HG03060 (cell line): ENCODE measurements around the gene OXCT1.
"Not testable (repeated sequence)": the region's sequence is repeated elsewhere in the genome, so short reads cannot be mapped to it uniquely, and the experiment has no call there.

Experiments
- ATAC-seq: cut with Tn5 transposase; IDR thresholded peaks from one replicate; pipeline ENCODE4 v1.9.1; 2021; ENCODE audit warnings: low read depth, moderate number of reproducible peaks; ENCODE audit not compliant: unreplicated experiment

OXCT1 gene

DNA sequence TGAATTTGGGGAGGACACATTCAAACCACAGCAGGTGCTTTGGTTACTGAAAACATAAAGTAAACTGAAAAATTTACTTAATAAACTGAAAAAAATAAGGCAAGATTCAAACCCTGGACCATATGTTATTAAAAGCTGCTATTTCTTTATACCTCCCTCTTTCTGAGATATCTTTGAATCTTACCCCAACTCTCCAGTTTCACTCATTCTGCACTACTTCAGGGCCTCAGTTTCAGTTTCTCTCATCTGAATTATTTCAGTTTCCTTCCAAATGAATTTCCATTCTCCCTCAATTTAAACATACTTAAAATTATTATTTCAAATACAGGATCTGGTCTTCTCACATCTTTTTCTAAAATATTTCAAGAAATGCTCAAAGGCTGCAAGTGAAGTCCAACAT, 4.9 kb upstream of the OXCT1 start:
- ATAC-seq = no peak

DNA sequence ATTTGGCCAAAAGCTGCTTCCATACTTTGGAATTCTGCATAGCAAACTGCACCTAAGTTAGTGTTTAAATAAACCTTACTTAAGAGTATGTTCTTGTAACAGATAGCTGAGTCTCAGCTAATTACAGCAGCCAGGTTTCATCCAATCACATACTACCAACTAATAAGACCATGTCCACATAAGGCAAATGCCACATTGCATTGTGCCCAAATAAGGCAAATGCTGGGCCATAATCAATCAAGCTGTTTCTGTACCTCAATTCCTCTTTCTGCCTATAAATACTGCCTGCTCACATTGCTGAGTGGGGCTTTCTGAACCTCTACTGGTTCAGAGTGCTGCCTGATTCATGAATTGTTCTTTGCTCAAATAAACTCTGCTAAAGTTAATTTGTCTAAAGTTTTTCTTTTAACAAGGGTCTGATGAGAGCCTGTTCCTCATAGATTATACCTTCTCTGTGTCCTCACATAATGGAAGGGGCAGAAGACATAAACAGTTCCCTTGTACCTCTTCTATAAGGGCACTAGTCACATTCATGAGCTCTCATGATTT, 4.4 kb upstream of the OXCT1 start:
- ATAC-seq = no peak

DNA sequence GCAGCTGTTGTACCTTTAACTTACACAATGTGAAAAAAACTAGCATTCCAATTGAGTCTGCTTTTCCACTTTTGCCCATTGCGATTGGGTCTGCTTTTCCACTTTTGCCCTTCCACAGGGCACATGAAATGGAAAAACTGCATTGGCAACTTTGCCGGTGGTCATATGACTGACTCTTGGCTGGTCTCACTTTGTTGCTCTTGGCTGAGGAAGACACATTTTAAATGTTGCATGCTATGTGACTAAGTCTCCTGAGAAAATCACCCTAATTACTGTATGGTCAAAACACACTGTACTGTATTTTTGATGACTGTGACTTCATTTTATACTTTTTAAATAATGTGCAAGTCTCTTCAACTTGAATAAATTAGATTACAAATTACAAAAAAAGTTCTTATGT, 1.6 kb upstream of the OXCT1 start:
- ATAC-seq = no peak

DNA sequence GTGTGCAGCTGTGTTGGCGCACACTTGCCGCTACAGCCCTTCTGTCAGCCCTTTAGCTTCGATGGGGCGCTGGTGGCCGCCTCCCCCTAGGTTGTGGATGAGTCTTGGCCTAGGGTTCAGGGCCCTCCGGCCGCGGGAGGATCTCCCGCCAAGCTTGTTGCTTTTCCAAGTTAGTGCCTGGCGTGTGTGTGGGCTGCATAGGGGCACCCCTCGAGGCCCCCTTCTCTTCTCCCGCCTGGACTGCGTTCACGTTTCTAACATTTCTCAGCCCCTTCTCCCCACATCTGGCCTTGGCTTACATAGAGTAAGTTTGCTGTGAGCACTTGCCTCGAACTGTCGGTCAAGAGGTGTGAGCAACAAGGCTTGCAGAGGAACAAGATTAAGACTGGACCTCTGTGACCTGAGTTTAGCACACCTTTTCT, 413 bp upstream of the OXCT1 start:
- no peak for ATAC-seq

DNA sequence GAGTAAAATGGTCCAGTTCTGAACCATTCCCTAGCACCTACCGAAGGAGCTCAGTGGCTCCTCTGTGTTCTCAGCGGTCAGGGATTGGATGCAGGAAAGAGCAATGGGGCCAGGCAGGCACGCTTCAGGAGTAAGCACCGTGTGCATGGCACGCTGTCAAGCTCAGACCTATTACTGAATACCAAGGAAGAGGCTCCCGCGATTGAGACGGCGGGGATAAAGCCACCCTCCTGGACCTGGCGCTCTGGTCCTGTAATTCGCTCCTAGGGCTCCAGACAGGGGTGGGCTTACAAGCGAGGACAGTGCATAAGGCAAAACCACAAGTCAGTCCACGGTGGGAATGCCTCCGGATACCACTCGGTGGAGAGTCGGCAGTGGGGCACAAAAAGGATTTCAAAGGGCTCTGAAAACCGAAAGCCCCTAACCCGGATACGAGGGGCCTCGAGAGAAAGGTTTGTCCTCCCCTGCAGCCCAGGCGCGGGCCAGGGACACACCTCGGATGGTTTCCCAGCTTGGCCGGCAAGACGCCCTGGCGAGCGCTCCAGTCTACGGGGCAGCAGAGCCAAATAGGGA, 988 bp downstream of the OXCT1 start:
- ATAC-seq = no peak

DNA sequence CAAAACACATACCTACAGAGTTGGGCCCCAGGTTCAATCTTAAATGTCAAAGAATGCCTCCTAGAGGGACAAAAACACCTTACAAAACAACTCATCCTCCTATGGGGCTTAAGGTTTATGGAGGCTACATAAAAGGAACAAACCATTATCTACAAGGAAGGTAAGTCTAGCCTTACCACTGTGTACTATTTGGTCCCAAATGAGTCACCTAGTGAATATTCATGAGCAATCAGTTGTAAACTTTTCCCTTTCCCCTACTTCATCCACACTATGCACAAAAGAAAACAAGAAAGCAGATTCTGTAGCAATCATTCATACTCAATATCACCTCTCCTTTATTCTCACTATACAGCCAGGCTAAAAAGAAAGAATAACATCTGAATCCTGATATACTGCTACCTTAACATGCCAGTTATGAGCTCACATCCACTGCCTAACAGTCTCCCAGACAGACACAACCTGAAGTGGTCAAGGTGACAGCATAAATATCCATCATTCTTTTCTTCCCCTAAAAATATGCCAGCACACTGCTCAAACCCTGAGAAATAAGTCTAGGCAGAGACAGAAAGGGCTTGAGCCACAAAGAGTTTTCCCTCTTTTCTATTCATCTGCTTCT, 6.2 kb downstream of the OXCT1 start:
- peak; percentile 56 for ATAC-seq

DNA sequence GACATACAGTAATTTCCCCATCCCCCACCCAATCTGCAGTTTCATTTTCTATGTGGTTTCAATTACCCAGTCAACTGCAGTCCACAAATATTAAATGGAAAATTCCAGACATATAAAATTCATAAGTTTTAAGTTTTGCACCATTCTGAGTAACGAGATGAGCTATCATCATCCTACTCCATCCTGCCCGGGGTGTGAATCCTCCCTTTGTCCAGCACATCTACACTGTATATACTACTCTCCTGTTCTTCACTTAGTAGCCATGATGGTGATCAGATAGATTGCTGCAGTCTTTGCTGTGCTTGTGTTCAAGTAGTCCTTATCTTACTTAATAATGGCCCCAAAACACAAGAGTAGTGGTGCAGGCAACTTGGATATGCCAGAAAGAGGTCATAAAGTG, 11.3 kb downstream of the OXCT1 start:
- no peak for ATAC-seq

DNA sequence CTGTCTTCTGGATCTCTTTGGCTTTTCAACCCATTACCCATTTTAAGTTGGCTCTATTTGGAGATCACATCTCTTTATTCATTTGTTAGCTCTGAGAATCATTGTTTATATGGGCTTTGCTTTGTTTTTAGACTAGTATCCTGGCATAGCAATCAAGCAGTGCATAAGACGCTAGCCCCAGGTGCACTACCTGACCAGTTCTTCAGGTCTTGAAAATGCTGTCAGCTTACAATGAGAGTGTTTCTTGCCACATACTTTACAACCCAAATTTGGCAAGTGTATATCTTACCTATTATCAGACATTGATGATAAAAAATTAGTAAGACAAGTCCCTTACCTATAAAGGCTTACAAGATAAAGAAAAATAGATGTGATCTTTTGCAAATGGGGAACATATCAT, 12.2 kb downstream of the OXCT1 start:
- no peak for ATAC-seq

DNA sequence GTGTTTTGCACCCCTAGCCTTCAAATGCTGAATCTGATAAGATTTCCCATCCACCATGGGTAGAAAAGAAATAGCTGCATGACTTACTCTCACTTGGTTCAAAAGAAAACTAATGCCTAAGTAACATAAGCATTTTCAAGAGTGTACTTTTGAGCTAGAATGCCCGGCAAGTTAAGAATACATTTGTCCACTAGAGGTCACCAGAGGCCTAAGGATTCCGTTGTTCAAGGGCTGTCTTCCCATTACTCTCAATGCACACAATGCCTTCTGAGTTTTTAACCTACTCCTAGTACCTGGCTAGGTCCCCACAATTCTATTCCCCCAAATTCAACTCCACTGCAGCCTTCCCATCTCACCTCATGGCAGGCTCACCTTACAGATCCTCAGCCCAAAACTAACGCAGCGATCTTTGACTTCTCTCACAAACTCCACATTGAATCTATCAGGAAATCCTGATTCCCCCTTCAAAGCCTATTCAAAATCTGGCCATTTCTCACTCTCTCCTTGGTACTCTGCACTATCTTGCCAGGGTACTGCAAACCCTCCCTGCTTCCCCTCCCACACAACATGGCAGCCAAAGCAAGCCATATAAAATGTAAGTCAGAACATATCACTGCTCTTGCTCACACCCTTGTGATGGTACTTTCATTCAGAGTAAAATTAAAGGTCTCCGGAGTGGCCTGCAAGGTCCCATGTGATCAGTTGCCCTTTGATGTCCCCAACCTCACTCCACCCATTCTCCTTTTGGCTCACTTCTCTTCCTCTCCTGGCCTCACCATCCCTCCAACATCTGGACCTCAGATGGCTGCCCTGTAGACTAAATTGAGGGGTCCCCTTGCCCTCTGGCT, 13.4 kb downstream of the OXCT1 start:
- no peak for ATAC-seq

DNA sequence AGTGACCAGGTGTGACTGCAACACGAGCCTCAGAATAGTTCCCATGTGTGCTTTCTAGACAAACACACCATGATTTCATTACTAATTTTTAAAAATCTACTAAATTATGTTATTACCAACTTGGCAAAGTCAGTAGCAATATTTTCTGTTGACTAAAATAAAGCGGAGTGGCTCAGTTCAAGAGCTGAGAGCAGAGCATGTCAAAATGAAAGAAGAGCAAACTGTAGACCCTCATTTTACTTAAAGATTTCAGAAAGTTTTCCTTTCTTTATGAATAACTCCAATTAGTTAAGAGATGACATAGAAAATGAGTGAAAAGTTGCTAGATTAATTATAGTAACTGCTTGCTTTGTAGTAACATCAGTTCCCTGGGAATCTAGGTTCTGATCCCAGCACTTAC, 17.9 kb downstream of the OXCT1 start:
- no peak for ATAC-seq

DNA sequence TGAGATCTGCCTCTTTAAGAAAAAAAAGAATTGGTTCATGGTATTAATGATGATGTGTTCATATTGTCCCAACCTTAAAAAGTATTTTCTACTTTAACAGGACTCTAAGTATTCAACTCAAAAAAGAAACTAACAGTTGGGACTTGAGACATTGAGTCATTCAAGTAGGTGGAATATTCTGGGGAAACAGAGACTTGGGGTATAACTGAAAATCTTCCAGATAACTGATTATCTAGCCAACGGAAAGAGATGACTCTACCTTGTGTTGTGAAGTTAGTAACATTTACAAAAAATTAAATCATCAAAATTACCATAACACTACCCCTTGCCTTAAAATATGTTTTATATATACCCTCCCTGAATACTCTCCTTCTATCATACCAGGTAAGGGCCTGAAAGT, 19.1 kb downstream of the OXCT1 start:
- no peak for ATAC-seq

DNA sequence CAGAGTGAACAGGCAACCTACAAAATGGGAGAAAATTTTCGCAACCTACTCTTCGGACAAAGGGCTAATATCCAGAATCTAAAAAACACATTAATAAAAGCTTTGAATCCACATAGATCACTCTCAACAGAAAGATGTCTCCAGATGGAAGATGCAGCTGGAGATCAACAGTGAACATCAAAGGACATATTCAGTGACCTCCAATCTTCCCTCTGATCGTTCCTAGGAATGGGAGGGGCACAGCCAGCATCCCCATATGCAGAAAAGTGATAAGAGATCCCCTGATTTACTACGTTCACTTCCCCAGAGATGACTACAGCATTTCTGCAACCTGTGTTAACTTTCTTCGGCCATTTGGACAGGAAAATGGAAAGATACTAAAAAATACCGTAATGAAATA, 21.2 kb downstream of the OXCT1 start:
- no peak for ATAC-seq

DNA sequence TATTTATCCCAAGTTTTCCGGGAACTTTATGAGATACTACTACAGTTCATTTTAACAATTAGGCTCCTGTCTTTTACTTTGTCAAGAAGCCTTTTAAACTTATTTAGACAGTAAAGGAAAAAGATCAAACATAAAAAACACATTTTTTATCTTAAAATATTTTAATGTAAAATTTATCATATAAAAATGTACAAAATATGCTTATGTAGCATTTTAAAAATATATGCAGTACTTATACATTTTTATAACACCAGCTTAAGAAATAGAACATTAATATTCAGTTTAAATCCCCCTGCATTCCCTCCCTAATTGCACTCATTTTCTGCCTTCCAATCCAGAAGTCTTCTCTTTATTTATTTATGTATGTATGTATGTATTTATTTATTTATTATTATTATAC, 24.5 kb downstream of the OXCT1 start:
- not testable (repeated sequence) for ATAC-seq

DNA sequence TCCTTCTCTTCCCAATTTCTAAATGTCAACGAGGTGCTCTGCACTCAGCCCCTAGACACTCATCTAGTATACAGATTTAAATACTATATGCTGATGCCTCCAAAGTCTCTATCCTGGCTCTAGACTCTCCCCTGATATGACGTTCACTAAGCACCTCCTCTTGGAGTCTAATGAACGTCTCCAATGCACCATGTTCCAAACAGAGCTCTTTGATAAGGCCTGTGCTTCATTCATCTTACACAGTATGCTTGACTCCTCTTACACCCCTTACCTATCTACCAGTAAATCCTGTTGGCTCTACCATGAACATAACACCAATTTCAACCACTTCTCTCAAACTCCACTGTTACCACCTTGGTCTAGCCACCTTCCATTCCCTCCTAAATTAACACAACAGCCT, 25.7 kb downstream of the OXCT1 start:
- ATAC-seq = no peak

DNA sequence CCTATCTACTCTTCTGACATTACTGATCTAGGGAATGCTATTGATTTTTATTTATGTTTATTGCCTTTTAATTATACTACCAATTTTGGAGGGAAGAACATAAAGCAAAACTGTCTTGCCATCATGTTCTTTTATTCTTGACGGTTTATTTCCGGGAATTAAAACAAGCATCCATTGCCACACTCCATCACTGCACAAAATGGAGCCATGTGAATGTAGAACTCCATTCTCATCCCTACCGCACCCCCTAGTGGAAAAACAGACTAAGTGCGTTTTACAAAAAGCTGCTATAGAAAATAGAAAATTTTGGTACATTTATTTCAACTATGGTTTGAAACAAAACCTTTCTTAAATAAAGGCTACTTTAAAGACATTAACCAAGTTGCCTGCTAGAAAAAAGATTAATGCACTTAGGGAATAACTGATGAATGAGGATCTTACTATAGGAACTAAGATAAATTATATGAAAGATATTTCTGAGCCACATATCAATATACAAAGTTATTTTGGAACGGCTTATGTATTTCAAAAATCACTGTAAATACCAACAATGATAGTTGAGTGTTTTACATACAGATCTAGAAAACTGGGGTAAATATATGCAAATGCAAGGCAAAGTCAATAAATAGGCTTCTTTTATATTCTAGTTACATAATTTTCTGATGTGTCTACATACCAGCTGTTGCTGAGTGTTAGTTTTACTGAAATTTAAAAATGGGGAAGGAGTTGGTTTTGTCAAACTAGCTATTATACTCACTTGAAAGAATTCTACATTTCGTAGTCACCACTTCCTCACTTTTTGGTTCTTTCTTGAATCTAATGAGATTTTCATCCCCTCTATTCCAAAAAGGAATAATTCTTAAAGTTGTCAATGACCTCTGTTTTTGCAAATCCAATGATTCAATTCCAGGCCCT, 26.5 kb downstream of the OXCT1 start:
- peak; percentile 41 for ATAC-seq

DNA sequence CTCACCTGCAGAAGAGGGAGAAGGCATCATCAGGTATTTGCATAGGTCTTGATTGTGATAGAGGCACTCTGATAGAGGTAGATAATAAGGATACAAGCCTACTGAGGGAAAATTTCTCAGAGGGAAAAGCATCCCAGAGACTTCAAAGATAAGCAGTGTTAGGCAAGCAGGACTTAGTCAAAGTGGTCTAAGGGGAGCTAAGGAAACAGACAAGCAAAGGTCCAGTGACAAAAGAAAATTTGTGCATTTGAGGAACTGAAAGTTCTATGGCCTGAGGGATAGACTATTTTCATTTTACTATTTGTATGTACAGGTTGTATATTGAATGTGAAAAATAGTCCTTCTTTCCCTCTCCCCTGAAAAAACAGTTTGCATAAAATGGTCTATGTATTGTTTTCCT, 27.4 kb downstream of the OXCT1 start:
- ATAC-seq = peak; percentile 91

DNA sequence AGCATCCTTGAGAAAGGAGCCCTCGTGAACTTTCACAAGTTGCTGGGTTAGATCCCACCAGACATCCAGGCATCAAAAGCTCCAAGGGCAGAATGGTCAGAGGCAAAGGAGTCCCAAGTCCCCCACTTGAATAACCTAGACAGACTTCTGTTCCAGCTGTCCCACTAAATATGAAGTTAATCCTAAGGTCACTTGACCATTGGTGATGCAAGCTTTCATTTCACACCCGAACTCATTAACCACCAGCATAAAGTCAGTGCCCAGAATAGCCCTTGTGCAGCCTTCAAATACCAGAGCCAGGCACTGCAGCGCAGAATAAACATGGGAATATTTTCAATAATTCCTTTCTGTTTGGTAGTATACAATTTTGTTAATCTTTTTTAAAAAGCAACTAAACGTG, 28.9 kb downstream of the OXCT1 start:
- no peak for ATAC-seq

DNA sequence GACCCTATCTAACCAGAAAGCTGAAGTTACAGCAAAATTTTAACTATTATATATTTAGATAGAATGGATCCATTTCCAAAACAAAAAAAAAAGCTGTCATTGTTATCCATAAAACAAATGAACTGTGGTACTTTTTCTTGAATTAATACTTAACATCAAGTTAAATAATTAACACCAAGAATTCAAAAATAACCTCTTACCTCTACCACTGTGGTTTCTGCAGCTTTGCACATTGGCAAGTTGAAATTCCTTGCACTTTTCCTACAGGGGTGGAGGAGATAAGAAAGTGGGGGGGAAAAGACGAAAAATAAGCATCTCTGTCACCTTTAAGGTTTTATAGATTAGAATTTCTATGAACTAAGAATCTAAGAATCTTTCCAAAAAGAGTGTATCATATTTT, 30.0 kb downstream of the OXCT1 start:
- ATAC-seq = no peak

DNA sequence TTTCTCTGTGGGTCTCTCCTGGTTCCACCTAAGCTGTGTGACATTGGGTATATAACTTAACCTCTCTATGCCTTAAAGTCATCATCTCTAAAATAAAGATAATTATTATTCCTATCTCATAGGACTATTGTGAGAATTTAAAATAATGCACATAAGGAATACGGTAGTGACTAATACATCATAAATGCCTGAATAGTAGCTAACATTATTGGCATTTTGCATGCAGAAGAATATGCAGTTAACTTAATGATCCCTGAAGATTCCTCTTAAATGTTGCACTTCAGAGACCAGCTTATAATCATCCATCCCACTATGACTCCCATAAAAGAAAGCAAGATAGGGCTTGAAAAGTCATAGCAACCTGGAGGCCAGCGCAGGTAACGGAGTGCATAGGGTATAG, 32.4 kb downstream of the OXCT1 start:
- no peak for ATAC-seq

DNA sequence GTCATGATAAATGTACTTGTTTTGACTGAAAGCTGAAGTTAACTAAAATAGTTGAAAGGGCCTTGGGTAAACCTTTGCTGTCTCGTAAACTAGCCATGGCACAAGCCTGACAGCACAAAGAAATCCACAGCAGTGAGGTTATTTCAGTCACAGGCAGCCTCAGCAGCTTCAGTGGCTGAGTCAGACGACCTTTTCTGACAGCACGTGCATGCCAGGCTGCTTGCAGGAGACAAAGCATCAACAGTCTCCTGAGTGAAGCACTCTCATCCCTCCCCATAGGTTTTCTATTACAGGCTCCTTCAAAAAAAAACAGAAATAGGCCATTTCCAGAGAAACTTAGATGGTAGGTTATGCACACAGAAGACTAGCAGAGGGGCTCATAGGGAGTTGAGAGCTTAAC, 34.6 kb downstream of the OXCT1 start:
- no peak for ATAC-seq

DNA sequence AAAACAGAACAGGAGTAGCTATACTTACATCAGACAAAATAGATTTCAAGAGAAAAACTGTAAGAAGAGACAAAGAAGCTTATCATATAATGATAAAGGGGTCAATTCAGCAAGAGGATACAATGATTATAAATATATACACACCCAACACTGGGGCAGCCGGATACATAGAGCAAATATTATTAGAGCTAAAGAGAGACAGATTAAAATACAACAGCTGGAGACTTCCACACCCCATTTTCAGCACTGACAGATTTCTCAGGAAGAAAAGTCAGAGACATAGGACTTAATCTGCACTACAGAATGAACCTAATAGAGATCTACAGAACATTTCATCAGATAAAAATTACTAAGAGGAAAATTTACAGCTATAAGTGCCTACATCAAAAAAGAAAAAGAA, 35.7 kb downstream of the OXCT1 start:
- no peak for ATAC-seq
